Activated CD8-positive, alpha-beta T cell treated with anti-CD3 and anti-CD28 coated beads for 36 hours (primary cell): Measurements from ENCODE around the gene ACVRL1. TPM values are rescaled to one million over a fixed set of nuclear protein-coding genes. Genes with fewer than 3 reads are reported as not detected.

Experiments used
- ATAC-seq: fragments of 200-7000 bp; cut with Tn5 transposase; one replicate; pipeline ENCODE4 v1.10.0; 2021; ENCODE audit warnings: mild to moderate bottlenecking, moderate library complexity
- CTCF ChIA-PET: fragments of 350-600 bp; sonication (Branson Sonifier 250); formaldehyde crosslinking; loops from one replicate; lab custom pipeline; 2021; ENCODE audit warnings: antibody characterized with exemption; lab: Charles Lee
- POLR2A ChIA-PET: fragments of 350-600 bp; sonication (Branson Sonifier 250); formaldehyde crosslinking; loops from one replicate; lab custom pipeline; 2021; ENCODE audit warnings: antibody characterized with exemption; lab: Charles Lee
- DNase-seq: peaks from one replicate; pipeline ENCODE4 v3.0.0-alpha.2; 2020
- H3K27ac Mint-ChIP-seq: one replicate; pipeline ENCODE4 v1.8.0; 2021; ENCODE audit warnings: mild to moderate bottlenecking, mixed read lengths
- H3K27me3 Mint-ChIP-seq: one replicate; pipeline ENCODE4 v1.8.0; 2021; ENCODE audit warnings: mixed read lengths
- H3K36me3 Mint-ChIP-seq: one replicate; pipeline ENCODE4 v1.8.0; 2021; ENCODE audit warnings: low read depth, mixed read lengths
- H3K4me1 Mint-ChIP-seq: one replicate; pipeline ENCODE4 v1.8.0; 2021; ENCODE audit warnings: low read depth, mixed read lengths
- H3K4me3 Mint-ChIP-seq: one replicate; pipeline ENCODE4 v1.8.0; 2021; ENCODE audit warnings: mild to moderate bottlenecking, moderate library complexity, mixed read lengths
- H3K9me3 Mint-ChIP-seq: one replicate; pipeline ENCODE4 v1.8.0; 2021; ENCODE audit warnings: mixed read lengths
- intact Hi-C: fragments of 100-400 bp; cut with micrococcal nuclease; formaldehyde crosslinking; loops from one replicate; pipeline ENCODE4 v1.10.0; 2022
- total RNA-seq, 2 experiments: library from RNA; stranded (reverse); gene quantifications; one replicate each; pipeline ENCODE4 v1.2.3, GENCODE V29; 2021
- TF ChIP-seq, protein P1 (sequence below): fragments of 200-600 bp; IDR thresholded peaks from one replicate; pipeline ENCODE4 v1.8.0; 2022; ENCODE audit warnings: antibody characterized with exemption, mild to moderate bottlenecking

Gene ACVRL1
- total RNA-seq, 2 experiments from 2014 or later, result not detected

DNA sequence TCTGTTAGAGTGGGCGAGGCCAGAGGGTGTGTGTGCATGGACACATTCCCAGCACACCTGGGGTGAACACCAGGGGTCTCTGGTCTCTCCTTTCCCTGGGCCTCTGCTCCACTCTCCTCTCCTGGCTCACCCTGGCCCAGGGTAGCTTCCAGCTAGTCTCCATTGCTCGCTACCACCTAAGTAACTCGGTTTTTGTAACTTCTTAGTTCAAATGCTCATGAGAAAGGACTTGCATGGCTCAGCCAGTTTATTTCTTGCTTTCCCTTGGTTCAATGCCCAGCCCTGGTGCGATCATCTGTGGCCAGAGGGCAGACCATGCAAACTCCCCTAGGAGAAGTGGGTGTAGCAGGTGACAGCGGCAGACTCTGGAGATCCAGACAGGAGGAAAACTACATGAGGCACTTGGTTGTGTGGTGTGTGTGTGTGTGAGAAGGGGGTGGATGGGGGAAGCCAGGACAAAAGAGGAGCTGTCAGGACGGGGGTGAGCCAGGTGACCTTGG, 35.2 kb downstream of the ACVRL1 start:
- peaks cover 1% of the 10 kb centered on the region for H3K36me3 Mint-ChIP-seq
- no peak for DNase-seq
- H3K27me3 Mint-ChIP-seq, result no peaks in the 10 kb centered on the region
- no peak overlapping the region for H3K4me3 Mint-ChIP-seq
- intact Hi-C loops, result no loop called here
- ChIA-PET CTCF (no interaction called here), POLR2A (no interaction called here)
- ATAC-seq, result no peak
- TF ChIP-seq, protein P1, sequence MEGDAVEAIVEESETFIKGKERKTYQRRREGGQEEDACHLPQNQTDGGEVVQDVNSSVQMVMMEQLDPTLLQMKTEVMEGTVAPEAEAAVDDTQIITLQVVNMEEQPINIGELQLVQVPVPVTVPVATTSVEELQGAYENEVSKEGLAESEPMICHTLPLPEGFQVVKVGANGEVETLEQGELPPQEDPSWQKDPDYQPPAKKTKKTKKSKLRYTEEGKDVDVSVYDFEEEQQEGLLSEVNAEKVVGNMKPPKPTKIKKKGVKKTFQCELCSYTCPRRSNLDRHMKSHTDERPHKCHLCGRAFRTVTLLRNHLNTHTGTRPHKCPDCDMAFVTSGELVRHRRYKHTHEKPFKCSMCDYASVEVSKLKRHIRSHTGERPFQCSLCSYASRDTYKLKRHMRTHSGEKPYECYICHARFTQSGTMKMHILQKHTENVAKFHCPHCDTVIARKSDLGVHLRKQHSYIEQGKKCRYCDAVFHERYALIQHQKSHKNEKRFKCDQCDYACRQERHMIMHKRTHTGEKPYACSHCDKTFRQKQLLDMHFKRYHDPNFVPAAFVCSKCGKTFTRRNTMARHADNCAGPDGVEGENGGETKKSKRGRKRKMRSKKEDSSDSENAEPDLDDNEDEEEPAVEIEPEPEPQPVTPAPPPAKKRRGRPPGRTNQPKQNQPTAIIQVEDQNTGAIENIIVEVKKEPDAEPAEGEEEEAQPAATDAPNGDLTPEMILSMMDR, result no peak
- H3K4me1 Mint-ChIP-seq, result no peaks in the 10 kb centered on the region
- H3K9me3 Mint-ChIP-seq, result peaks cover 11% of the 10 kb centered on the region
- H3K27ac Mint-ChIP-seq, result no peak overlapping the region

DNA sequence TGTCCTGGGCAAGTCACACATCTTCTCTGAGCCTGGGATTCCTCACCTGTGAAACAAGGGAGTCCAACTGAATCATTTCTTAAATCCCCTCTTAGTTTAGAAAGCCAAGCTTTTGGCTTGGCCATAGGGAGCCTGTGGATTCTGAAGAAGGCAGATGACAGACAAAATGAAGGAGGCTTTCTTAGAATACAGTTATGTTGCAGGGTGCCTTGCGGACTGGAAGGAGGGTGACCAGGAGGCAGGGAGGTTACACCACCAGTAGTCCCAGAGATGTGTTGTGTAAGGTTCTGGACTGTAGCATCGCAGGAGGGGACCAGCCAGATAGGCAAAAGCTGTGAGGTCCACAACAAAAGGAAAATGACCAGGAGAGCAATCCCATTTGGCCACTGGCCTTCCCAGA, 36.0 kb downstream of the ACVRL1 start:
- H3K4me1 Mint-ChIP-seq, result no peaks in the 10 kb centered on the region
- no peak for DNase-seq
- H3K36me3 Mint-ChIP-seq, result peaks cover 1% of the 10 kb centered on the region
- no peak for ATAC-seq
- no peak overlapping the region for H3K4me3 Mint-ChIP-seq
- ChIA-PET CTCF (interaction anchor here (1.7 kb wide), 1 partner anchor 20 kb away, joined by 4 read pairs; no protein-coding TSS in a partner anchor), POLR2A (no interaction called here)
- intact Hi-C loops, result no loop called here
- H3K9me3 Mint-ChIP-seq, result peaks cover 11% of the 10 kb centered on the region
- no peaks in the 10 kb centered on the region for H3K27me3 Mint-ChIP-seq
- H3K27ac Mint-ChIP-seq, result no peak overlapping the region
- TF ChIP-seq, protein P1, result no peak

DNA sequence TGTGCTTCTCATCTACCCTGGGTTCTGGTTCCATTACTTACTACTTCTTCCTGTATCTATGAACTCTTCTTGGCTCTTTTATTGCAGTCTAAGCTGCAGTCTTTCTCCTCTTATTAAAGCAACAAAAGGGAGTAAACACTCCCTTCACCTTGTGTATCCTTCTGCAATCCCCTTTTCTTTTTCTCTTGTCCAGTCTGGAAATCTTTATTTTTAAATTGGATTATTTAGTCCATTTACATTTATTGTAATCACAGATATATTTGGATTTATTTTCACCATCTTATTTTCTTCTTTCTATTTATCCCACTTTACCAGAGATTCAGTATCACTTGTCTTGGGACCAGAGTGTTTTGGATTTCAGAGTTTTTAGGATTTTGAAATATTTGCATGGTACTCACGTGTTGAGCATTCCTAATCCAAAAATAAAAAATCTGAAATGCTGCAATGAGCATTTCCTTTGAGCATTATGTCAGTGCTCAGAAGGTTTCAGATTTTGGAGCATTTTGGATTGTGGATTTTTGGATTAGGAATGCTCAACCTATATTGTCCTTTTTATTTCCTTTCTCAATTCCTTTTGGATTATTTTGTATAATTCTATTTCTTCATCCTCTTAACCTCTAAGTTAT, 37.4 kb downstream of the ACVRL1 start:
- no peaks in the 10 kb centered on the region for H3K4me1 Mint-ChIP-seq
- intact Hi-C loops, result no loop called here
- ChIA-PET POLR2A (no interaction called here), CTCF (interaction anchor here (1.7 kb wide), 1 partner anchor 22 kb away, joined by 4 read pairs; no protein-coding TSS in a partner anchor)
- TF ChIP-seq, protein P1, result no peak
- no peak overlapping the region for H3K4me3 Mint-ChIP-seq
- peaks cover 1% of the 10 kb centered on the region for H3K36me3 Mint-ChIP-seq
- peaks cover 11% of the 10 kb centered on the region for H3K9me3 Mint-ChIP-seq
- peaks cover 3% of the 10 kb centered on the region for H3K27me3 Mint-ChIP-seq
- DNase-seq (no peak), ATAC-seq (no peak)
- no peak overlapping the region for H3K27ac Mint-ChIP-seq

DNA sequence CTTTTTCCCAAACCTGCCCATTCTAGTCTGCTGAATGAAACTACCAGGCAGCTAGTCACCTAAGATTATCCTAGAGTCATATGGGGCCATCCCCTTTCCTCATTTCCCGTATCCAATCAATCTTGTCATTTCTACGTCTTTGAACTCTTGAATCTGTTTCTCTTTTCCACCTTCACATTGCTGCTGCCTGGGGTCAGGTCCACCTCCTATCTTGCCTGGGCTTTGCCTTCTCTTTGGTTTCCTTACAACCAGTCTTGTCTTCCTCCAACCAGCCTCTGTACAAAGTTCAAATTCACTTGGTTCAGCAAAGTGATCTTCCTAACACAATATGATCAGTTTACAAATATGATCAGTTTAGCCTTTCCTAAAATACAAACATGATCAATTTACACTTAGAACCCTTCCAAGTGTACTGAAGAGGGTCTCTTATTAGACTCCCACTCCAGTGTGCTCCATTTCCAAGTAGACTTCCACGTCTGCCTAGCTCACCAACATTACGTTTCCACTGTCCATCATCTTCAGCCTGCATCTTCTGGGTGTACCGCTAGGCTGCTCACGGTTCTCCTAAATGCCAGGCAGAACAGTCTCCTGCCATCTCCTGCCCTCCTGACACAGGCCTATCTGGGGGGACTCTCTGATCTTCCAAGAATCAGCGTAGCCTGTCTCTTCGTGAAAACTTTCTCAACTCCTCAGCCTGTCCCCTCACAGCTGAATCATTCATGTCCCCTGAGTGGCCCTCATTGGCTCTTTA, 40.1 kb downstream of the ACVRL1 start:
- Mint-ChIP-seq H3K4me1 (no peaks in the 10 kb centered on the region), H3K36me3 (peaks cover 1% of the 10 kb centered on the region), H3K4me3 (no peak overlapping the region), H3K9me3 (peaks cover 11% of the 10 kb centered on the region), H3K27ac (no peak overlapping the region), H3K27me3 (peaks cover 8% of the 10 kb centered on the region)
- CTCF ChIA-PET, result interaction anchor here (1.7 kb wide), 1 partner anchor 33 kb away, joined by 5 read pairs; no protein-coding TSS in a partner anchor
- POLR2A ChIA-PET, result interaction anchor here (0.6 to 0.8 kb wide), 2 partner anchors 11 to 1030 kb away, joined by 3 to 4 read pairs; no protein-coding TSS in a partner anchor
- intact Hi-C loops, result no loop called here
- TF ChIP-seq, protein P1, result no peak
- no peak for DNase-seq
- no peak for ATAC-seq

DNA sequence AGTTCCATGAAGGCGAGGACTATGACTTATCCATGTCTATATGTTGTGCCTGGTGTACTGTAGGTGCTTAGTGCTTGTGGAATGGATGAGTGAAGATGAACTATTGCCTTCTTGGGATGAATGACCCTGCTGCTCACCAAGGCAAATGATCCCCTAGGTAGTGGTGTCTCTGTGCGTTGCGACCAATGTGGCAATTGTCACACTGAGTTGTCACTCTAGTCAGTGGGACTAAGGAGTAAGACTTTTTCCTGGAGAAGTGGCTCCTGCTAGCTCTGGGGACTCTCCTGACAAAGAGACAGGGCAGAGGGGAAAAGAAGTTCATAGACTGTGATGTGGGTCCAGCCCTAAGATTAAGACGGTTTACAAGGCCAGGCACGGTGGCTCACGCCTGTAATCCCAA, 40.8 kb downstream of the ACVRL1 start:
- TF ChIP-seq, protein P1, result no peak
- no peak overlapping the region for H3K27ac Mint-ChIP-seq
- DNase-seq, result no peak
- CTCF ChIA-PET, result interaction anchor here (1.8 kb wide), 1 partner anchor 44 kb away, joined by 6 read pairs; no protein-coding TSS in a partner anchor
- POLR2A ChIA-PET, result no interaction called here
- H3K36me3 Mint-ChIP-seq, result peaks cover 1% of the 10 kb centered on the region
- peaks cover 11% of the 10 kb centered on the region for H3K9me3 Mint-ChIP-seq
- intact Hi-C loops, result no loop called here
- H3K4me1 Mint-ChIP-seq, result peaks cover 4% of the 10 kb centered on the region
- no peak for ATAC-seq
- peaks cover 8% of the 10 kb centered on the region for H3K27me3 Mint-ChIP-seq
- no peak overlapping the region for H3K4me3 Mint-ChIP-seq
